HCT116 (cell line): ENCODE measurements around the gene CXorf65. TPM values are rescaled to one million over a fixed set of nuclear protein-coding genes. Genes with fewer than 3 reads are reported as not detected.

Source experiments
- ATAC-seq: fragments of 200-7000 bp; cut with Tn5 transposase; 2 replicates; pipeline ENCODE4 v1.9.1; 2020; ENCODE audit warnings: mild to moderate bottlenecking, moderate library complexity
- BruUV-seq: library from RNA; stranded (reverse); fragments of 400-500 nt; replicated peaks from 2 replicates; lab custom pipeline; 2021; lab: Mats Ljungman, UMichigan
- CTCF ChIA-PET: fragments of 300-600 bp; sonication (Branson Sonifier 250); formaldehyde crosslinking; loops from one replicate; lab custom pipeline; 2021; ENCODE audit warnings: antibody characterized with exemption; lab: Charles Lee
- POLR2A ChIA-PET: fragments of 300-600, 350-600 bp; sonication (Branson Sonifier 250); formaldehyde crosslinking; loops from one replicate; lab custom pipeline; 2021; ENCODE audit warnings: antibody characterized with exemption; lab: Charles Lee
- RAD21 ChIA-PET, 2 experiments: fragments of 300-600 bp; sonication (Branson Sonifier 250); formaldehyde crosslinking; loops; one replicate each; lab custom pipeline; 2023; ENCODE audit warnings: low total read pairs in 2 of 2; ENCODE audit not compliant: uncharacterized antibody in 2 of 2, unreplicated experiment in 2 of 2, low non-redundant PET in 1 of 2; lab: Charles Lee
- DNase-seq: peaks from one replicate; pipeline ENCODE4 v3.0.0-alpha.2; 2010; ENCODE audit warnings: low read depth, low spot score
- H2AFZ ChIP-seq: fragments of 200-600 bp; shearing (Covaris generic), sonication (generic); 2 replicates; pipeline ENCODE4 v1.6.1; 2017; ENCODE audit warnings: low read depth, mixed run types, mixed read lengths, antibody characterized with exemption, low read length; ENCODE audit not compliant: poor library complexity, severe bottlenecking
- H3K27ac ChIP-seq: 2 replicates; pipeline ENCODE4 v1.5.1; 2012; ENCODE audit warnings: low read depth, low read length
- H3K27me3 ChIP-seq: fragments of 200-600 bp; sonication (generic); 2 replicates; pipeline ENCODE4 v1.6.1; 2016; ENCODE audit warnings: mixed run types, low read length, mixed read lengths; ENCODE audit not compliant: insufficient read depth
- H3K36me3 ChIP-seq, 2 experiments: fragments of 200-500 bp in 1 of 2; fragments of 200-600 bp in 1 of 2; sonication (Bioruptor generic) in 1 of 2; sonication (generic) in 1 of 2; 2 replicates each; pipeline versions ENCODE4 v1.5.1 to v1.6.1; 2014 to 2016; ENCODE audit warnings: low read length in 2 of 2, inconsistent platforms in 1 of 2, mixed read lengths in 1 of 2, mixed run types in 1 of 2; ENCODE audit not compliant: insufficient read depth in 2 of 2, control insufficient read depth in 1 of 2
- H3K4me1 ChIP-seq, 2 experiments: fragments of 200-600 bp in 1 of 2; sonication (generic) in 1 of 2; 2 replicates each; pipeline versions ENCODE4 v1.5.1 to v1.6.1; 2012 to 2017; ENCODE audit warnings: low read length in 2 of 2, inconsistent platforms in 1 of 2, mild to moderate bottlenecking in 1 of 2, mixed read lengths in 1 of 2, mixed run types in 1 of 2, moderate library complexity in 1 of 2; ENCODE audit not compliant: insufficient read depth in 2 of 2, control insufficient read depth in 1 of 2
- H3K4me2 ChIP-seq: fragments of 200-600 bp; sonication (generic); 2 replicates; pipeline ENCODE4 v1.6.1; 2017; ENCODE audit warnings: mixed run types, low read length, mixed read lengths
- H3K4me3 ChIP-seq, 2 experiments: fragments of 200-600 bp in 1 of 2; sonication (generic) in 1 of 2; replicated peaks in 1 of 2; 2 replicates each; pipeline ENCODE4 v1.5.1; 2011 to 2016; ENCODE audit warnings: low read length in 2 of 2, control low read depth in 1 of 2, low read depth in 1 of 2, mild to moderate bottlenecking in 1 of 2, mixed read lengths in 1 of 2, mixed run types in 1 of 2
- H3K79me2 ChIP-seq: fragments of 200-600 bp; sonication (generic); 2 replicates; pipeline ENCODE4 v1.6.1; 2017; ENCODE audit warnings: mild to moderate bottlenecking, mixed run types, low read length, moderate library complexity, mixed read lengths; ENCODE audit not compliant: insufficient read depth
- H3K9ac ChIP-seq: fragments of 200-600 bp; sonication (generic); 2 replicates; pipeline ENCODE4 v1.6.1; 2016; ENCODE audit warnings: low read length, mixed read lengths
- H3K9me2 ChIP-seq: fragments of 200-600 bp; sonication (generic), shearing (Covaris generic); 2 replicates; pipeline ENCODE4 v1.6.1; 2017; ENCODE audit warnings: mixed run types, mild to moderate bottlenecking, moderate library complexity; ENCODE audit not compliant: insufficient read depth
- H3K9me3 ChIP-seq, 2 experiments: fragments of 200-500 bp in 1 of 2; fragments of 200-600 bp in 1 of 2; sonication (Bioruptor generic) in 1 of 2; sonication (generic) in 1 of 2; 2 replicates each; pipeline ENCODE4 v1.6.1; 2014 to 2017; ENCODE audit warnings: low read length in 2 of 2, mixed read lengths in 2 of 2, inconsistent platforms in 1 of 2, low read depth in 1 of 2, mild to moderate bottlenecking in 1 of 2, mixed run types in 1 of 2, moderate library complexity in 1 of 2; ENCODE audit not compliant: control insufficient read depth in 1 of 2, insufficient read depth in 1 of 2
- H4K20me1 ChIP-seq: fragments of 200-600 bp; sonication (generic), shearing (Covaris generic); 2 replicates; pipeline ENCODE4 v1.6.1; 2017; ENCODE audit warnings: mixed run types, mild to moderate bottlenecking, moderate library complexity; ENCODE audit not compliant: insufficient read depth
- CBX3 ChIP-seq: IDR thresholded peaks from 2 replicates; pipeline ENCODE4 v1.6.1; 2012; ENCODE audit warnings: low read depth
- EGR1 ChIP-seq: IDR thresholded peaks from 2 replicates; pipeline ENCODE4 v1.6.1; 2012; ENCODE audit warnings: low read depth
- ELF1 ChIP-seq: IDR thresholded peaks from 2 replicates; pipeline ENCODE4 v1.6.1; 2012; ENCODE audit warnings: low read depth, borderline replicate concordance
- EZH2 ChIP-seq: fragments of 200-600 bp; sonication (generic); IDR thresholded peaks from 2 replicates; pipeline ENCODE4 v1.6.1; 2017; ENCODE audit warnings: antibody characterized with exemption, mixed run types
- EZH2phosphoT487 ChIP-seq: fragments of 200-600 bp; IDR thresholded peaks from 2 replicates; pipeline ENCODE4 v1.6.1; 2018; ENCODE audit warnings: antibody characterized with exemption, borderline replicate concordance
- JUND ChIP-seq: IDR thresholded peaks from 2 replicates; pipeline ENCODE4 v1.6.1; 2012
- MAX ChIP-seq: IDR thresholded peaks from 2 replicates; pipeline ENCODE4 v1.6.1; 2012
- POLR2A ChIP-seq: IDR thresholded peaks from 2 replicates; pipeline ENCODE4 v1.7.0; 2011; ENCODE audit warnings: borderline replicate concordance; ENCODE audit not compliant: insufficient read depth, insufficient read length; ENCODE audit errors: extremely low read depth
- POLR2AphosphoS5 ChIP-seq: IDR thresholded peaks from 2 replicates; pipeline ENCODE4 v1.6.1; 2011; ENCODE audit warnings: mild to moderate bottlenecking, low read depth, low read length, moderate library complexity
- SIN3A ChIP-seq: IDR thresholded peaks from 2 replicates; pipeline ENCODE4 v1.6.1; 2012; ENCODE audit warnings: low read depth
- SP1 ChIP-seq: IDR thresholded peaks from 2 replicates; pipeline ENCODE4 v1.6.1; 2012; ENCODE audit warnings: low read depth
- SRF ChIP-seq: IDR thresholded peaks from 2 replicates; pipeline ENCODE4 v1.6.1; 2012; ENCODE audit warnings: low read depth
- TCF7L2 ChIP-seq: IDR thresholded peaks from 2 replicates; pipeline ENCODE4 v1.7.0; 2011; ENCODE audit warnings: borderline replicate concordance, inconsistent platforms; ENCODE audit not compliant: insufficient read depth, insufficient read length; ENCODE audit errors: extremely low read depth
- YY1 ChIP-seq: IDR thresholded peaks from 2 replicates; pipeline ENCODE4 v1.6.1; 2011; ENCODE audit warnings: low read length, low read depth, moderate library complexity, mild to moderate bottlenecking; ENCODE audit not compliant: insufficient replicate concordance; ENCODE audit errors: extremely low read depth
- ZNF274 ChIP-seq: fragments of 200-500 bp; sonication (Bioruptor generic); IDR thresholded peaks from 2 replicates; pipeline ENCODE4 v1.6.1; 2014; ENCODE audit warnings: mild to moderate bottlenecking, low read depth, low read length, inconsistent platforms
- intact Hi-C: fragments of 100-400 bp; cut with micrococcal nuclease; formaldehyde crosslinking; loops from 2 replicates; pipeline ENCODE4 v1.10.0; 2022
- total RNA-seq: library from RNA; stranded (reverse); gene quantifications from one replicate; pipeline ENCODE4 v1.2.1, GENCODE V29; 2021; ENCODE audit not compliant: unreplicated experiment
- TF ChIP-seq, protein P1 (sequence below): IDR thresholded peaks from 2 replicates; pipeline ENCODE4 v1.6.1; 2012; ENCODE audit warnings: low read depth
- TF ChIP-seq, protein P2 (sequence below): IDR thresholded peaks from 2 replicates; pipeline ENCODE4 v1.6.1; 2012

The CXorf65 gene
- total RNA-seq, 1 experiment from 2014 or later = not detected

DNA sequence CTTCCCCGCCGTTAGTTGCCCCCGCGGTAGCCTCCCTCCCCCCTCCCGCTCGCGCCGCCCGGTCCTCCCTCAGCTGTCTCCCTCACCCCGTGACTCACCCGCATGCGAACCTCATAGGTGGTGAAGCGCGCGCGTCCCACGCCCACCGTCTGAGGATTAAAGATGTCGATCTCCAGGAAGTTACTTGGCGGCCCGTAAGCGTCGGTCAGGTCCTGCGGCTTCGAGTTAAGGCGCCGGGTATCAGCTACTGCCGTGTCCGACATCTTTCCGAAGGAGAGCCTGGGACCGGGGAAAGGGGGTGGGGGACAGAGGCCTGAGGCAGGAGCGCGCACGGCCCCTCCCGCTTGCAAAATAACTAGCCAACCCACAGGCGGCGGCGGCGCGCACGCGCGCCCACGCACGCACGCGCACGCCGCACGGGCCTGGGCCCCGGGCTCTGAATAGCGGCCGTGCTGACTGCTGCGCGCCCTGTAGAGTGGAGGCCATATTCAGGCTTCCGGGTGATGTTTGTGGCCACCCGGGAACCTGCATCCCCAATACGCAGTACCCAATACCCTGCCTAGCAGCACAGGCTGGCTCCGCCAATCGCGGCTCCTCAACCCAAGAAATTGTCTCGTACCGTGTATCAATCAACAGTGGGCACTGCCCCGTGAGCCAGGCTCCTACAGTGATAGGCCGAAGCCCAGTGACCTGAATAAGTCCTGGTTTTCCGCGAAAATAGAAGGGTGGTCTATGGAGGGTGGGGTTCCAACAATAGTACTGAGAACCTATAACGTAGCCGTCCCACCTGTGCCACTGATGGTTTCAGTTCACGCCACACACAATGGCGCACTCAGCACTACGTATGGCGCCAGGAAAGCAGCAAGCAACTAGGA is 38.3 kb downstream of the CXorf65 start, which contains the start of gene SNX12:
TSS of gene SNX12 (minus strand) at position 291 of the 875 bp plus-strand sequence. CDS start at position 263, 28 bp downstream.
- DNase-seq (peak; percentile 86), ATAC-seq (peak; percentile 94)
- Histone ChIP-seq H3K27me3 (no peaks in the 10 kb centered on the region), H3K4me1 (peaks cover 2 to 10% of the 10 kb centered on the region in 2 experiments; a peak in 3 of 4 replicates), H3K4me3 (peak within 1 kb of the TSS; percentile 74 to 75), H3K9me2 (no peaks in the 10 kb centered on the region), H3K79me2 (peaks cover 14% of the 10 kb centered on the region), H3K27ac (peak within 1 kb of the TSS; percentile 73), H3K36me3 (no peaks in the 10 kb centered on the region; a peak in 1 of 4 replicates), H3K4me2 (peak within 1 kb of the TSS; percentile 83), H3K9ac (peak within 1 kb of the TSS; percentile 74), H2AFZ (no peak within 1 kb of the TSS)
- ChIA-PET RAD21 (no interaction called here), CTCF (no interaction called here), POLR2A (no interaction called here)
- no peak for TF ChIP-seq EZH2phosphoT487
- TF ChIP-seq SP1 = peak; percentile 65; the same call in 1 of the 2 replicates
- no peak for TF ChIP-seq TCF7L2
- no peak for TF ChIP-seq EZH2
- TF ChIP-seq ELF1 = peak; percentile 52
- TF ChIP-seq MAX = peak; percentile 65
- peak; percentile 59 for TF ChIP-seq YY1
- TF ChIP-seq EGR1 = peak; percentile 91
- peak; percentile 69 for TF ChIP-seq POLR2AphosphoS5
- TF ChIP-seq CBX3 = peak; percentile 74; the same call in 1 of the 2 replicates
- no peak for TF ChIP-seq JUND
- TF ChIP-seq SRF = peak; percentile 96
- TF ChIP-seq POLR2A = peak; percentile 42
- no peak for TF ChIP-seq ZNF274
- TF ChIP-seq, protein P1, sequence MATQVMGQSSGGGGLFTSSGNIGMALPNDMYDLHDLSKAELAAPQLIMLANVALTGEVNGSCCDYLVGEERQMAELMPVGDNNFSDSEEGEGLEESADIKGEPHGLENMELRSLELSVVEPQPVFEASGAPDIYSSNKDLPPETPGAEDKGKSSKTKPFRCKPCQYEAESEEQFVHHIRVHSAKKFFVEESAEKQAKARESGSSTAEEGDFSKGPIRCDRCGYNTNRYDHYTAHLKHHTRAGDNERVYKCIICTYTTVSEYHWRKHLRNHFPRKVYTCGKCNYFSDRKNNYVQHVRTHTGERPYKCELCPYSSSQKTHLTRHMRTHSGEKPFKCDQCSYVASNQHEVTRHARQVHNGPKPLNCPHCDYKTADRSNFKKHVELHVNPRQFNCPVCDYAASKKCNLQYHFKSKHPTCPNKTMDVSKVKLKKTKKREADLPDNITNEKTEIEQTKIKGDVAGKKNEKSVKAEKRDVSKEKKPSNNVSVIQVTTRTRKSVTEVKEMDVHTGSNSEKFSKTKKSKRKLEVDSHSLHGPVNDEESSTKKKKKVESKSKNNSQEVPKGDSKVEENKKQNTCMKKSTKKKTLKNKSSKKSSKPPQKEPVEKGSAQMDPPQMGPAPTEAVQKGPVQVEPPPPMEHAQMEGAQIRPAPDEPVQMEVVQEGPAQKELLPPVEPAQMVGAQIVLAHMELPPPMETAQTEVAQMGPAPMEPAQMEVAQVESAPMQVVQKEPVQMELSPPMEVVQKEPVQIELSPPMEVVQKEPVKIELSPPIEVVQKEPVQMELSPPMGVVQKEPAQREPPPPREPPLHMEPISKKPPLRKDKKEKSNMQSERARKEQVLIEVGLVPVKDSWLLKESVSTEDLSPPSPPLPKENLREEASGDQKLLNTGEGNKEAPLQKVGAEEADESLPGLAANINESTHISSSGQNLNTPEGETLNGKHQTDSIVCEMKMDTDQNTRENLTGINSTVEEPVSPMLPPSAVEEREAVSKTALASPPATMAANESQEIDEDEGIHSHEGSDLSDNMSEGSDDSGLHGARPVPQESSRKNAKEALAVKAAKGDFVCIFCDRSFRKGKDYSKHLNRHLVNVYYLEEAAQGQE = no peak
- no peak for TF ChIP-seq SIN3A
- TF ChIP-seq, protein P2, sequence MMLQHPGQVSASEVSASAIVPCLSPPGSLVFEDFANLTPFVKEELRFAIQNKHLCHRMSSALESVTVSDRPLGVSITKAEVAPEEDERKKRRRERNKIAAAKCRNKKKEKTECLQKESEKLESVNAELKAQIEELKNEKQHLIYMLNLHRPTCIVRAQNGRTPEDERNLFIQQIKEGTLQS = no peak
- TF ChIP-seq, all 23 proteins: peak for 9
- BruUV-seq = no TSS peak
- Histone ChIP-seq H3K9me3 (no peaks in the 10 kb centered on the region), H4K20me1 (no peaks in the 10 kb centered on the region)
- intact Hi-C loops = no loop called here
